Esophagus muscularis mucosa (tissue), 3 donors: Measurements from ENCODE around the gene PHACTR1.

Source experiments
- POLR2AphosphoS5 ChIP-seq, 2 donors: sonication (generic); formaldehyde crosslinking; IDR thresholded peaks; one replicate each; pipeline ENCODE4 v1.6.1; 2017; ENCODE audit warnings: antibody characterized with exemption in 2 of 2
- TF ChIP-seq, protein P1 (sequence below), 3 experiments: fragments of 200-600 bp in 2 of 3; fragments of 450-650 bp in 1 of 3; sonication (generic) in 2 of 3; IDR thresholded peaks; one replicate each; pipeline ENCODE4 v1.5.1; 2017 to 2019; ENCODE audit warnings: antibody characterized with exemption in 3 of 3, mild to moderate bottlenecking in 2 of 3, moderate library complexity in 1 of 3

GRCh38 chr6:13228264-13229204, 512.0 kb downstream of the PHACTR1 start:
- TF ChIP-seq POLR2AphosphoS5 (IDR thresholded peaks at IDR 0.05): no peak
- TF ChIP-seq, protein P1, sequence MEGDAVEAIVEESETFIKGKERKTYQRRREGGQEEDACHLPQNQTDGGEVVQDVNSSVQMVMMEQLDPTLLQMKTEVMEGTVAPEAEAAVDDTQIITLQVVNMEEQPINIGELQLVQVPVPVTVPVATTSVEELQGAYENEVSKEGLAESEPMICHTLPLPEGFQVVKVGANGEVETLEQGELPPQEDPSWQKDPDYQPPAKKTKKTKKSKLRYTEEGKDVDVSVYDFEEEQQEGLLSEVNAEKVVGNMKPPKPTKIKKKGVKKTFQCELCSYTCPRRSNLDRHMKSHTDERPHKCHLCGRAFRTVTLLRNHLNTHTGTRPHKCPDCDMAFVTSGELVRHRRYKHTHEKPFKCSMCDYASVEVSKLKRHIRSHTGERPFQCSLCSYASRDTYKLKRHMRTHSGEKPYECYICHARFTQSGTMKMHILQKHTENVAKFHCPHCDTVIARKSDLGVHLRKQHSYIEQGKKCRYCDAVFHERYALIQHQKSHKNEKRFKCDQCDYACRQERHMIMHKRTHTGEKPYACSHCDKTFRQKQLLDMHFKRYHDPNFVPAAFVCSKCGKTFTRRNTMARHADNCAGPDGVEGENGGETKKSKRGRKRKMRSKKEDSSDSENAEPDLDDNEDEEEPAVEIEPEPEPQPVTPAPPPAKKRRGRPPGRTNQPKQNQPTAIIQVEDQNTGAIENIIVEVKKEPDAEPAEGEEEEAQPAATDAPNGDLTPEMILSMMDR (IDR thresholded peaks at IDR 0.05): no peak
